CD14-positive monocyte (primary cell): Measurements from ENCODE around the gene ATP1A2. TPM values are rescaled to one million over a fixed set of nuclear protein-coding genes. Genes with fewer than 3 reads are reported as not detected.

Source experiments
- DNase-seq, 3 donors: peaks; one replicate each; pipeline ENCODE4 v3.0.0-alpha.2; 2011 to 2022
- H2AFZ ChIP-seq: 2 replicates; pipeline ENCODE4 v1.6.0; 2012; ENCODE audit warnings: mild to moderate bottlenecking, low read depth, low read length, inconsistent platforms; ENCODE audit not compliant: insufficient read depth, poor library complexity, severe bottlenecking
- H3K27ac ChIP-seq, 2 donors: 1 replicate in 1 of 2; 2 replicates in 1 of 2; pipeline ENCODE4 v1.5.1; 2012 to 2013; ENCODE audit warnings: low read length in 2 of 2, control low read depth in 1 of 2, inconsistent platforms in 1 of 2, low read depth in 1 of 2, mild to moderate bottlenecking in 1 of 2
- H3K27me3 ChIP-seq, 2 donors: one replicate each; pipeline versions ENCODE4 v1.6.0 to v1.6.1; 2011 to 2013; ENCODE audit warnings: low read length in 2 of 2; ENCODE audit not compliant: control insufficient read depth in 2 of 2, insufficient read depth in 2 of 2
- H3K36me3 ChIP-seq, 2 donors: replicated peaks in 1 of 2; 1 replicate in 1 of 2; 2 replicates in 1 of 2; pipeline versions ENCODE4 v1.5.1 to v1.6.1; 2012 to 2013; ENCODE audit warnings: low read length in 2 of 2, control low read depth in 1 of 2, inconsistent platforms in 1 of 2, mild to moderate bottlenecking in 1 of 2; ENCODE audit not compliant: insufficient read depth in 2 of 2, control insufficient read depth in 1 of 2
- H3K4me1 ChIP-seq, 2 donors: 1 replicate in 1 of 2; 2 replicates in 1 of 2; pipeline versions ENCODE4 v1.5.1 to v1.6.1; 2012 to 2013; ENCODE audit warnings: low read length in 2 of 2, control low read depth in 1 of 2, inconsistent platforms in 1 of 2, mild to moderate bottlenecking in 1 of 2, moderate library complexity in 1 of 2; ENCODE audit not compliant: insufficient read depth in 2 of 2, control insufficient read depth in 1 of 2
- H3K4me2 ChIP-seq: replicated peaks from 2 replicates; pipeline ENCODE3; 2012; ENCODE audit warnings: low read length, moderate library complexity, mild to moderate bottlenecking; ENCODE audit not compliant: poor library complexity, severe bottlenecking; ENCODE audit errors: extremely low read depth
- H3K4me3 ChIP-seq, 3 experiments: fragments of 200-600 bp in 1 of 3; sonication (generic) in 1 of 3; replicated peaks in 1 of 3; 1 replicate in 2 of 3; 2 replicates in 1 of 3; pipeline ENCODE4 v1.5.1; 2011 to 2013; ENCODE audit warnings: low read length in 3 of 3, mild to moderate bottlenecking in 3 of 3, control low read depth in 2 of 3, low read depth in 2 of 3, inconsistent platforms in 1 of 3, moderate library complexity in 1 of 3
- H3K79me2 ChIP-seq: 2 replicates; pipeline ENCODE4 v1.6.0; 2012; ENCODE audit warnings: mild to moderate bottlenecking, control low read depth, inconsistent platforms, low read length, moderate library complexity; ENCODE audit not compliant: insufficient read depth
- H3K9ac ChIP-seq: 2 replicates; pipeline ENCODE4 v1.6.0; 2017; ENCODE audit warnings: low read length, mild to moderate bottlenecking; ENCODE audit not compliant: insufficient read depth, poor library complexity, severe bottlenecking
- H3K9me3 ChIP-seq, 2 donors: replicated peaks in 1 of 2; 1 replicate in 1 of 2; 2 replicates in 1 of 2; pipeline versions ENCODE4 v1.5.1 to v1.6.1; 2012 to 2013; ENCODE audit warnings: low read length in 2 of 2, control low read depth in 1 of 2; ENCODE audit not compliant: control insufficient read depth in 1 of 2, insufficient read depth in 1 of 2
- H4K20me1 ChIP-seq: 2 replicates; pipeline ENCODE4 v1.6.0; 2012; ENCODE audit warnings: mild to moderate bottlenecking, low read length, control low read depth, moderate library complexity; ENCODE audit not compliant: insufficient read depth
- H3K27ac Mint-ChIP-seq, 7 donors: one replicate each; pipeline ENCODE4 v1.8.0; 2020; ENCODE audit warnings: mild to moderate bottlenecking in 7 of 7, mixed read lengths in 7 of 7, moderate library complexity in 6 of 7, inconsistent platforms in 2 of 7
- H3K27me3 Mint-ChIP-seq, 3 donors: one replicate each; pipeline ENCODE4 v1.8.0; 2021 to 2022; ENCODE audit warnings: low read depth in 3 of 3, mild to moderate bottlenecking in 3 of 3, mixed read lengths in 3 of 3, moderate library complexity in 3 of 3, inconsistent platforms in 1 of 3
- H3K36me3 Mint-ChIP-seq, 2 donors: one replicate each; pipeline ENCODE4 v1.8.0; 2020; ENCODE audit warnings: mixed read lengths in 2 of 2, inconsistent platforms in 1 of 2, mild to moderate bottlenecking in 1 of 2
- H3K4me1 Mint-ChIP-seq: one replicate; pipeline ENCODE4 v1.8.0; 2020; ENCODE audit warnings: mild to moderate bottlenecking, mixed read lengths
- H3K4me3 Mint-ChIP-seq, 2 donors: one replicate each; pipeline ENCODE4 v1.8.0; 2020; ENCODE audit warnings: mild to moderate bottlenecking in 2 of 2, mixed read lengths in 2 of 2, moderate library complexity in 1 of 2
- H3K9me3 Mint-ChIP-seq, 7 donors: one replicate each; pipeline ENCODE4 v1.8.0; 2020 to 2022; ENCODE audit warnings: mixed read lengths in 7 of 7, mild to moderate bottlenecking in 6 of 7, moderate library complexity in 6 of 7, inconsistent platforms in 2 of 7
- WGBS: methylation state at CpG from one replicate; pipeline ENCODE4 v1.1.5; 2013; ENCODE audit warnings: missing lambda C conversion rate; ENCODE audit not compliant: insufficient coverage; 5-methylcytosine and 5-hydroxymethylcytosine counted together
- intact Hi-C, 2 donors: fragments of 100-400 bp; cut with micrococcal nuclease; formaldehyde crosslinking; loops; one replicate each; pipeline versions ENCODE4 v1.15.0 to v1.15.1; 2023
- polyA plus RNA-seq, 3 donors: library from polyadenylated mRNA; depleted of rRNA in 1 of 3; unstranded in 2 of 3; stranded (reverse) in 1 of 3; fragments of 300-500 nt in 2 of 3; fragments of >200 nt in 1 of 3; fragmentation: Illumina TruSeq in 2 of 3; gene quantifications; 1 replicate in 2 of 3; 2 replicates in 1 of 3; pipeline ENCODE4 v1.2.3, GENCODE V29; 2012 to 2021
- TF ChIP-seq, protein P1 (sequence below): fragments of 200-600 bp; IDR thresholded peaks from one replicate; pipeline ENCODE4 v1.8.0; 2022; ENCODE audit warnings: antibody characterized with exemption, mild to moderate bottlenecking

Gene ATP1A2
- polyA plus RNA-seq, 3 donors, result 0.03 TPM; not detected in 2

DNA sequence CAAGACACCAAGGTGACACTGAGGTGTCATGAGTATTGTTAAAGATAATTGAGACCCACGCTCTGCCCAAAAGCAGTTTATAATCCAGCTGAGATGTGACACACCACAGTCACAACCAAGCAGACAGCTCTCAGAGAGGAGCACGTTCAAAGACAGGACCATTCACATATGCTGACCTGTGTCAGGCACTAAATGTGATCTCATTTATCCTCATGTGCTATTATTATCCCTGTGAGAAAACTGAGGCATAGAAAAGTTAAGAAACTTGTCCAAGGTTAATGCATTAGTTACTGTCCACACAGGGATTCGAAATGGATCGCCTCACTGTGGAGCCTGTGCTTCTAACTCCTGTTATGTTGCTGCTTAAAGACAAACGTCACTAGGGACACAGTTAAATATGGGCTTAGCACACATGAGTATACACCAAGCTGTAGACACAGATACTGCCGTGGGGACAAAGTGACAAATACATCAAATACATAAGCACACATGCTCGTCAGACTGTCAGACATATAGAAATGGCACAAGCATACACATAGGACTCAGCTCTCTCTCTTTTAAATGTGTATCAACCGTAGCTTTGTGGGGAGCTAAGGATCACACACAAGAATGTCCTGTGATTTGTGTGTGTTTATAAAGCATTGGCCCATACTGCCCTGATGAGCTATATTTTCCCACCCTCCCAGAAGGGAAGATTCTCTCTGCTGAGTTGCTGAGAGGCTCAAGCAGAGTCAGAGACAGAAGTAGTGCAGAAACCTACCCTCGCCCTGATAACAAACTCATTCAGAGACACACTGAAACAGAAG, 13.6 kb upstream of the ATP1A2 start:
- H3K9me3 ChIP-seq, result no peaks in the 10 kb centered on the region
- H3K27me3 Mint-ChIP-seq, result peaks cover 4 to 8% (median 8%) of the 10 kb centered on the region in 3 donors
- H3K27me3 ChIP-seq, result no peaks in the 10 kb centered on the region
- peaks cover 72 to 78% of the 10 kb centered on the region in 2 donors for H3K4me1 ChIP-seq
- peaks cover 0 to under 1% of the 10 kb centered on the region in 2 donors for H3K36me3 Mint-ChIP-seq
- intact Hi-C loops, result loop anchor here (5.0 to 10.0 kb wide), 5 partner anchors 93 to 190 kb away; partner anchors contain the start of genes CASQ1 (in 1 of the 2) and PEX19 (in 1 of the 2)
- H3K9me3 Mint-ChIP-seq, result peaks cover 0 to 3% (median 0%) of the 10 kb centered on the region in 7 donors
- H3K4me3 Mint-ChIP-seq, result peak overlapping the region in 1 of 2 donors; percentile 40
- no peaks in the 10 kb centered on the region for H4K20me1 ChIP-seq
- H3K4me3 ChIP-seq, result peak overlapping the region in 1 of 3 experiments; percentile 33
- H3K4me2 ChIP-seq, result peak overlapping the region; percentile 33
- no peak overlapping the region for H3K27ac ChIP-seq
- H3K9ac ChIP-seq, result no peak overlapping the region
- peaks cover 63% of the 10 kb centered on the region for H3K4me1 Mint-ChIP-seq
- TF ChIP-seq, protein P1, sequence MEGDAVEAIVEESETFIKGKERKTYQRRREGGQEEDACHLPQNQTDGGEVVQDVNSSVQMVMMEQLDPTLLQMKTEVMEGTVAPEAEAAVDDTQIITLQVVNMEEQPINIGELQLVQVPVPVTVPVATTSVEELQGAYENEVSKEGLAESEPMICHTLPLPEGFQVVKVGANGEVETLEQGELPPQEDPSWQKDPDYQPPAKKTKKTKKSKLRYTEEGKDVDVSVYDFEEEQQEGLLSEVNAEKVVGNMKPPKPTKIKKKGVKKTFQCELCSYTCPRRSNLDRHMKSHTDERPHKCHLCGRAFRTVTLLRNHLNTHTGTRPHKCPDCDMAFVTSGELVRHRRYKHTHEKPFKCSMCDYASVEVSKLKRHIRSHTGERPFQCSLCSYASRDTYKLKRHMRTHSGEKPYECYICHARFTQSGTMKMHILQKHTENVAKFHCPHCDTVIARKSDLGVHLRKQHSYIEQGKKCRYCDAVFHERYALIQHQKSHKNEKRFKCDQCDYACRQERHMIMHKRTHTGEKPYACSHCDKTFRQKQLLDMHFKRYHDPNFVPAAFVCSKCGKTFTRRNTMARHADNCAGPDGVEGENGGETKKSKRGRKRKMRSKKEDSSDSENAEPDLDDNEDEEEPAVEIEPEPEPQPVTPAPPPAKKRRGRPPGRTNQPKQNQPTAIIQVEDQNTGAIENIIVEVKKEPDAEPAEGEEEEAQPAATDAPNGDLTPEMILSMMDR, result no peak
- H2AFZ ChIP-seq, result no peak overlapping the region
- no peaks in the 10 kb centered on the region for H3K79me2 ChIP-seq
- 98% methylated on average over 5 of the region's 9 CpGs for WGBS
- H3K27ac Mint-ChIP-seq, result peak overlapping the region in 3 of 7 donors; percentile 30 to 88 (median 84)
- H3K36me3 ChIP-seq, result no peaks in the 10 kb centered on the region
- no peak for DNase-seq

DNA sequence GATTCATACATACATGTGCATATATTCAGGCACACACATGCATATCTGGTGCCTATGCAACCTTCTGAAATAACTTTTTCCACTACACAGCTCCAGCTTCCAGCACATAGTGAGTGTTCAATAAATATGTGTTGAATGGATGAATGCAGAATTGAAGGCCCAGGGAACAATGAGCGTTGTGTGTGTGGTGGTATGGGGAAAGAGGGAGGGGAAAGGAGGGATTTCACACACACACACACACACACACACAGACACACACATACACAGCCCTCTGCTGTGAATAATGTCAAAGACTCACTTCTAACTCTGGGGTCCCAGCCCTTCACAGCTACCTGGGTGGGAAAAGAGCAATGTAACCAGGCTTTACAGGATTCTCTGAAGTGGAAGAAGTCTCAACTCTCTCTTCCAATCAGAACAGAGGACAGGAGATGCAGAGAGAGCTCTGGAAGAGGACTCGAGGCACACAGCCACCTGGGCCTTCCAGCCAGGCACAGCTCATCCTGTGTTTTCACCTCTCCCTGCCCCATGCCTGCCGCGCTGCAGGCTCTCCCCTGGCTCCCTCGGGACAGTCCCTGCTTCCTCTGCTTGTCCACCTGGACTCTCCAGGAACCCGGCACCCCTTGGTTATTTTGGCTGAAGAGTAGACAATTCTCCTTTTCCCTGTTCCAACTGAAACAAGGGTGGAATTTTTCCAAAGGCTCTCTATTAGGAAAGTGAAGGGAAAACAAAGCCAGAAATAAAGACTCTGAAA, 11.7 kb upstream of the ATP1A2 start:
- Histone ChIP-seq H3K9ac (no peak overlapping the region), H3K79me2 (no peaks in the 10 kb centered on the region), H3K36me3 (no peaks in the 10 kb centered on the region), H3K4me2 (peak overlapping the region; percentile 37), H3K4me1 (peaks cover 59 to 68% of the 10 kb centered on the region in 2 donors), H2AFZ (peak overlapping the region; percentile 31), H3K27me3 (no peaks in the 10 kb centered on the region), H3K9me3 (no peaks in the 10 kb centered on the region), H3K27ac (peak overlapping the region; percentile 52 to 66), H3K4me3 (peak overlapping the region in 1 of 3 experiments; percentile 33), H4K20me1 (no peaks in the 10 kb centered on the region)
- TF ChIP-seq, protein P1, result no peak
- peak overlapping the region; percentile 82 to 95 (median 90) for H3K27ac Mint-ChIP-seq
- WGBS, result 72% methylated on average over 3 of the region's 6 CpGs
- H3K27me3 Mint-ChIP-seq, result peaks cover 0 to 6% (median 4%) of the 10 kb centered on the region in 3 donors
- H3K36me3 Mint-ChIP-seq, result no peaks in the 10 kb centered on the region
- peaks cover 0 to 3% (median 0%) of the 10 kb centered on the region in 7 donors for H3K9me3 Mint-ChIP-seq
- peaks cover 56% of the 10 kb centered on the region for H3K4me1 Mint-ChIP-seq
- no peak for DNase-seq
- intact Hi-C loops, result loop anchor here (5.0 to 10.0 kb wide), 5 partner anchors 91 to 188 kb away; partner anchors contain the start of genes CASQ1 (in 1 of the 2) and PEX19 (in 1 of the 2)
- no peak overlapping the region for H3K4me3 Mint-ChIP-seq
